ENCODE measurements around the gene BSN.

Gene BSN

GRCh38 chr3:49523756-49524747, 30.2 kb upstream of the BSN start:
- ChIA-PET CTCF (interaction anchor here (0.9 to 14.7 kb wide), 2 partner anchors 14 to 148 kb away, joined by 3 to 161 read pairs; no protein-coding TSS in a partner anchor), POLR2A (no interaction called here)
- no peak overlapping the region for H3K4me3 ChIP-seq (ENCODE audit: low read depth, low read length)
- no peak for DNase-seq (ENCODE audit: low read depth, low spot score)
- TF ChIP-seq CTCF (IDR thresholded peaks at IDR 0.05; ENCODE audit: insufficient read depth, low read length, missing control alignments) = no peak

GRCh38 chr3:49529567-49529966, 24.7 kb upstream of the BSN start:
- ChIA-PET CTCF (interaction anchor here (3.0 to 14.7 kb wide), 2 partner anchors 8 to 142 kb away, joined by 14 to 161 read pairs; no protein-coding TSS in a partner anchor), POLR2A (no interaction called here)
- H3K4me3 ChIP-seq (ENCODE audit: low read depth, low read length) = no peak overlapping the region
- no peak for DNase-seq (ENCODE audit: low read depth, low spot score)
- TF ChIP-seq CTCF (IDR thresholded peaks at IDR 0.05; ENCODE audit: insufficient read depth, low read length, missing control alignments) = no peak

GRCh38 chr3:49530231-49530630, 24.0 kb upstream of the BSN start:
- POLR2A ChIA-PET = no interaction called here
- DNase-seq (ENCODE audit: low read depth, low spot score) = no peak
- H3K4me3 ChIP-seq (ENCODE audit: low read depth, low read length) = no peak overlapping the region
- CTCF ChIA-PET = interaction anchor here (1.0 to 14.7 kb wide), 3 partner anchors 8 to 141 kb away, joined by 3 to 161 read pairs (median 14); no protein-coding TSS in a partner anchor
- TF ChIP-seq CTCF (IDR thresholded peaks at IDR 0.05; ENCODE audit: insufficient read depth, low read length, missing control alignments) = no peak

- H3K4me3 ChIP-seq (ENCODE audit: low read depth, low read length) = no peak overlapping the region
- CTCF ChIA-PET = interaction anchor here (1.0 to 14.7 kb wide), 3 partner anchors 7 to 141 kb away, joined by 3 to 161 read pairs (median 14); no protein-coding TSS in a partner anchor
- TF ChIP-seq CTCF (IDR thresholded peaks at IDR 0.05; ENCODE audit: insufficient read depth, low read length, missing control alignments) = no peak
- POLR2A ChIA-PET = no interaction called here
- DNase-seq (ENCODE audit: low read depth, low spot score) = no peak
These were observed 23.6 kb upstream of the BSN start for GRCh38 chr3:49530701-49531100.

GRCh38 chr3:49531218-49531617, 23.1 kb upstream of the BSN start:
- no peak overlapping the region for H3K4me3 ChIP-seq (ENCODE audit: low read depth, low read length)
- DNase-seq (ENCODE audit: low read depth, low spot score) = no peak
- CTCF ChIA-PET = interaction anchor here (1.0 to 14.7 kb wide), 3 partner anchors 7 to 140 kb away, joined by 3 to 161 read pairs (median 14); no protein-coding TSS in a partner anchor
- POLR2A ChIA-PET = no interaction called here
- TF ChIP-seq CTCF (IDR thresholded peaks at IDR 0.05; ENCODE audit: insufficient read depth, low read length, missing control alignments) = no peak

GRCh38 chr3:49531715-49532114, 22.6 kb upstream of the BSN start:
- POLR2A ChIA-PET = no interaction called here
- TF ChIP-seq CTCF (IDR thresholded peaks at IDR 0.05; ENCODE audit: insufficient read depth, low read length, missing control alignments) = no peak
- CTCF ChIA-PET = interaction anchor here (3.0 to 14.7 kb wide), 3 partner anchors 6 to 140 kb away, joined by 14 to 441 read pairs (median 161); no protein-coding TSS in a partner anchor
- no peak for DNase-seq (ENCODE audit: low read depth, low spot score)
- H3K4me3 ChIP-seq (ENCODE audit: low read depth, low read length) = no peak overlapping the region

Measured in AG04449 (cell line).